Measurements from ENCODE around the gene PRR29. TPM values are rescaled to one million over a fixed set of nuclear protein-coding genes. Genes with fewer than 3 reads are reported as not detected.
"Not testable (repeated sequence)": the region's sequence is repeated elsewhere in the genome, so short reads cannot be mapped to it uniquely, and the experiment has no call there.

The PRR29 gene
- total RNA-seq, 2 experiments from 2014 or later = 1.0 to 1.5 TPM

- H3K27ac Mint-ChIP-seq = peak overlapping the region; percentile 12
- peaks cover 15% of the 10 kb centered on the region for H3K36me3 Mint-ChIP-seq (ENCODE audit: low read depth)
- ChIA-PET POLR2A (interaction anchor here (0.6 kb wide), 1 partner anchor 15 kb away, joined by 11 read pairs; the partner anchor contains the start of gene ICAM2), CTCF (interaction anchor here (1.0 to 2.5 kb wide), 4 partner anchors 11 to 277 kb away, joined by 3 to 13 read pairs (median 8); no protein-coding TSS in a partner anchor)
- H3K4me3 Mint-ChIP-seq = no peak overlapping the region
- DNase-seq = peak; percentile 2
- no peaks in the 10 kb centered on the region for H3K9me3 Mint-ChIP-seq (ENCODE audit: low read depth)
- H3K4me1 Mint-ChIP-seq = peaks cover 37% of the 10 kb centered on the region
- intact Hi-C loops (cut with DNase I, micrococcal nuclease) = no loop called here
- ATAC-seq = no peak
- H3K27me3 Mint-ChIP-seq = no peaks in the 10 kb centered on the region
These were observed 7.6 kb downstream of the PRR29 start for GRCh38 chr17:64005734-64006167.

GRCh38 chr17:64006361-64007088 lies 8.4 kb downstream of the PRR29 start:
- Mint-ChIP-seq H3K4me3 (no peak overlapping the region), H3K36me3 (ENCODE audit: low read depth) (peaks cover 20% of the 10 kb centered on the region), H3K27ac (peak overlapping the region; percentile 31), H3K4me1 (peaks cover 44% of the 10 kb centered on the region), H3K27me3 (no peaks in the 10 kb centered on the region), H3K9me3 (ENCODE audit: low read depth) (no peaks in the 10 kb centered on the region)
- DNase-seq (no peak), ATAC-seq (no peak)
- intact Hi-C loops (cut with DNase I, micrococcal nuclease) = no loop called here
- CTCF ChIA-PET = interaction anchor here (1.2 to 2.5 kb wide), 3 partner anchors 10 to 22 kb away, joined by 4 to 13 read pairs (median 11); partner anchors contain the start of gene ICAM2
- POLR2A ChIA-PET = interaction anchor here (0.6 kb wide), 1 partner anchor 11 kb away, joined by 4 read pairs; no protein-coding TSS in a partner anchor

DNA sequence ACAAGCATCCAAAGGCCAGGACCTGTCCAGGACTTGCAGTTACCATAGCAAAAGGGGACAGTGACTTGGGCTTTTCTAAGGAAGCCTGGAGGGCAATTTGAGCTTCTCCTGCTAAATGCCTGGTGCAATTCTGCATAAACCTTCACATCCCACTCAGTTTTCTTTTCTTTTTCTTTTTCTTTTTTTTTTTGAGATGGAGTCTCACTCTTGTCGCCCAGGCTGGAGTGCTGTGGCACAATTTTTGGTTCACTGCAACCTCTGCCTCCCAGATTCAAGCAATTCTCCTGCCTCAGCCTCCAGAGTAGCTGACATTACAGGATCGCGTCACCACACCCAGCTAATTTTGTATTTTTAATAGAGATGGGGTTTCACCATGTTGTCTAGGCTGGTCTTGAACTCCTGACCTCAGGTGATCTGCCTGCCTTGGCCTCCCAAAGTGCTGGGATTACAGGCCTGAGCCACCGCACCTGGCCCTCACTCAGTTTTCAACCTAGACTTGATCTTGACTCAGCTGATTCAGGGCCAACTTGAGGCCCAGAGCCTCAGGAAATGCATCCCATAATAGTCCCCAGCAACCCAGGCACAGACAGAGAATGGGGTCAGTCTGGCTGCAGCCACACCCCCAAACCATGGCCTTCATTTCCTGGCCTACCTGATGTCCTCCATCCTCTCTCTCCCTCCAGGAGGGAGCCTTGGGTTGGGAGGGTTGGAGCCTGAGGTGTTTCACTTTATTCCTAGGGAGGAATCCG lies 9.1 kb downstream of the PRR29 start:
- H3K9me3 Mint-ChIP-seq (ENCODE audit: low read depth); H3K4me3 Mint-ChIP-seq; intact Hi-C loops (cut with DNase I, micrococcal nuclease); ATAC-seq; DNase-seq; H3K27me3 Mint-ChIP-seq: not testable (repeated sequence)
- Mint-ChIP-seq H3K36me3 (ENCODE audit: low read depth) (peaks cover 25% of the 10 kb centered on the region), H3K27ac (peak overlapping the region; percentile 55), H3K4me1 (peaks cover 50% of the 10 kb centered on the region)
- CTCF ChIA-PET = interaction anchor here (0.5 to 2.5 kb wide), 5 partner anchors 9 to 23 kb away, joined by 3 to 13 read pairs (median 4); partner anchors contain the start of gene ICAM2
- POLR2A ChIA-PET = interaction anchor here (0.6 kb wide), 1 partner anchor 10 kb away, joined by 4 read pairs; no protein-coding TSS in a partner anchor

DNA sequence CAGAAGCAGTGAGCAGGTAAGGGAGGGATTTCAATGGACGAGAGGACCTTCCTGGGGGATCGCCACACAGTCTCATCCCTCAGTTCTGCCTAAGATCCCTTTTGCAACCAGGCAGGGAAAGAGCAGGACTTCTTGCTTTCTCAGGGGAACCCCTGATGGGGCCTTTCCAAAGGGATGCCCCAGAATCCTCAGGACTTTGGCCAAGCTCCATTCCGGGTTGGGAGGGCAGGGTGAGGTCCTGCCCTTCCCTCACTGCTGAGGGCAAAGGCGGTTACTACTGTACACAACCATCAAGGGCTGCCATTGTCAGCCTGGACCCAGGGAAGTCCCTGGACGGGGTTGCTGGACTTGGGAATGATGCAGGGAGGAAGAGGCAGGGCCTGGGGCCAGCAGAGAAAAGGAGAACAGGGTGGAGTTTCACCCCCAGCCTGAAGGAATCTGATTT lies 9.7 kb downstream of the PRR29 start:
- ChIA-PET POLR2A (no interaction called here), CTCF (no interaction called here)
- H3K27ac Mint-ChIP-seq = peak overlapping the region; percentile 55
- intact Hi-C loops (cut with DNase I, micrococcal nuclease) = no loop called here
- H3K9me3 Mint-ChIP-seq (ENCODE audit: low read depth) = no peaks in the 10 kb centered on the region
- peaks cover 26% of the 10 kb centered on the region for H3K36me3 Mint-ChIP-seq (ENCODE audit: low read depth)
- DNase-seq = no peak
- H3K4me3 Mint-ChIP-seq = no peak overlapping the region
- peaks cover 54% of the 10 kb centered on the region for H3K4me1 Mint-ChIP-seq
- no peak for ATAC-seq
- no peaks in the 10 kb centered on the region for H3K27me3 Mint-ChIP-seq

DNA sequence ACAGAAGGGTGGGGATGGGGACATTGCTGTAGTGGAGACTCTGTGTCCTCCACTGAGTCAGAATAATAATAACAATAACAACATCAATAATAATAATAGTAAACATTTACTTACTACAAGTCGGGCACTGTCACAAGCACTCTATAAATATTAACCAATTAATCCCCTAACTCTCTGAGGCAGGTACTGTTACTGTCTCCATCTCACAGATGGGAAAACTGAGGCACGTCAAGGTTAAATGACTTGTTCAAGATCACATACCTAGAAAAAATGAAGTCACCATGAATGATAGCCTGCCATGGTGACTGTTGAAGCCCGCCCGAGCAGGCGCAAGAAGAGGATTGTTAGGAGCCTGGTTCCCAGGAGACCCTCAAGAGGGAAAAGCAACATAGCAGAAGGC lies 10.2 kb downstream of the PRR29 start:
- DNase-seq (peak; percentile 0), ATAC-seq (no peak)
- peaks cover 26% of the 10 kb centered on the region for H3K36me3 Mint-ChIP-seq (ENCODE audit: low read depth)
- H3K4me3 Mint-ChIP-seq = no peak overlapping the region
- CTCF ChIA-PET = interaction anchor here (2.4 kb wide), 1 partner anchor 17 kb away, joined by 12 read pairs; no protein-coding TSS in a partner anchor
- peaks cover 58% of the 10 kb centered on the region for H3K4me1 Mint-ChIP-seq
- peak overlapping the region; percentile 51 for H3K27ac Mint-ChIP-seq
- POLR2A ChIA-PET = no interaction called here
- intact Hi-C loops (cut with DNase I, micrococcal nuclease) = no loop called here
- no peaks in the 10 kb centered on the region for H3K27me3 Mint-ChIP-seq
- no peaks in the 10 kb centered on the region for H3K9me3 Mint-ChIP-seq (ENCODE audit: low read depth)

DNA sequence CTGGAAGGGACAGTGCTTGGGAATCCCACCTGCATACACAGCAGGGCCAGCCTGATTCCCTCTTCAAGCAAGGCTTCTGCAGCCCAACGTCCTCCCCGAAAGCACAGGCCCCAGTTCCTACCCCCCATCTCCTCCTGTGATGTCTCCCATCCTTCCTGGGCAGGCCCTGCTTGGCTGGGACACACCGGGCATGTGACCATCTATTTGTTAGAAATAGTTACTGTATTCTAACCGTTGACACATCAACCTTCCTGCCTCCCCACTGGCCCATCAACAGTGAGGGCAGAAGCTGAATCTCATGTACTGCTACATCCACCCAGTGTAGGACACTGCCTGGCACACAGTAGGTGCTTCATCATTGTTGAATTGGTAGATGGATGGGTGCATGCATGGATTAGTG lies 10.7 kb downstream of the PRR29 start:
- no peak for ATAC-seq
- intact Hi-C loops (cut with DNase I, micrococcal nuclease) = no loop called here
- peaks cover 61% of the 10 kb centered on the region for H3K4me1 Mint-ChIP-seq
- peaks cover 23% of the 10 kb centered on the region for H3K36me3 Mint-ChIP-seq (ENCODE audit: low read depth)
- H3K9me3 Mint-ChIP-seq (ENCODE audit: low read depth) = no peaks in the 10 kb centered on the region
- H3K27ac Mint-ChIP-seq = peak overlapping the region; percentile 70
- DNase-seq = peak; percentile 3
- CTCF ChIA-PET = interaction anchor here (2.4 kb wide), 1 partner anchor 17 kb away, joined by 12 read pairs; no protein-coding TSS in a partner anchor
- POLR2A ChIA-PET = interaction anchor here (0.6 kb wide), 1 partner anchor 11 kb away, joined by 5 read pairs; the partner anchor contains the start of gene PRR29
- no peaks in the 10 kb centered on the region for H3K27me3 Mint-ChIP-seq
- no peak overlapping the region for H3K4me3 Mint-ChIP-seq

DNA sequence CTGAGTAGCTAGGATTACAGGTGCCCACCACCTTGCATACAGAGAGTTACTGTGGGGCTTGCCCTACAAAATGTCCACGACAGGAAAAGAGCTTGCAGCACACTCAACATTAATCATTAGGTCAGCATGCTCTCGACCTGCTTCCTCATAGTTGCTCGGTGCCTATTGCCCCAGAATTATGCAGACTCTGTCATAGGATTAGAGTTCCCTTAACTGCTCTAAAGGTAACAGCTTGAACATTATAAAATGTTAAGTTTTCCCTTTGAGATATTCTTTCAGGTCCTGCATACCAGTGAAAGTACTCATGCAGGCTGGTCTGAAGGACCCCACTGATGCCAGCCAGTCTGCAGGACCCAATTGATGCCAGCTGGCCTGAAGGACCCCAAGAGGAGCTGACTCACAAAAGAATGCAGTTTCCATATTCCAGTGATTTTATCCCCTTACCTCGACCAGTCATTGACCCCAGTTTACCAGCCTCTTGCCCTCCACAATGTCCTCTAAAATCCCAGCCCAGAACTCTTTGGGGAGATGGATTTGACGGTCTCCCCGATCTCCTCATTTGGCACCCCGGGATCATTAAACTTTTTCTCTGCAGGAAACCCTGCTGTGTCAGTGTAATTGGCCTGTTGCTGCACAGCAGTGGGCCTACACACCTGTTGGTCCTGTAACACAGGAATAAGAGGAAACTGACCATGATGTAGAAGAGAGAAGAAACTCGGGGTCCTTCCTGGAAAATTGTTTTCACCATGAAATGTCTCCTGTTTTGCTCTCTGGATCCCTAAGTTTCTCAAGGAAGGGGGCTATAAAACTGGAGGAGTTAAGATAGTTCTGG lies 11.6 kb downstream of the PRR29 start:
- intact Hi-C loops (cut with DNase I, micrococcal nuclease) = no loop called here
- ATAC-seq = no peak
- ChIA-PET CTCF (interaction anchor here (0.6 to 2.4 kb wide), 3 partner anchors 16 to 269 kb away, joined by 3 to 12 read pairs (median 3); no protein-coding TSS in a partner anchor), POLR2A (no interaction called here)
- peaks cover 23% of the 10 kb centered on the region for H3K36me3 Mint-ChIP-seq (ENCODE audit: low read depth)
- peak overlapping the region; percentile 70 for H3K27ac Mint-ChIP-seq
- no peaks in the 10 kb centered on the region for H3K27me3 Mint-ChIP-seq
- H3K4me3 Mint-ChIP-seq = no peak overlapping the region
- DNase-seq = no peak
- H3K9me3 Mint-ChIP-seq (ENCODE audit: low read depth) = no peaks in the 10 kb centered on the region
- H3K4me1 Mint-ChIP-seq = peaks cover 70% of the 10 kb centered on the region

GRCh38 chr17:64015447-64015846 lies 17.3 kb downstream of the PRR29 start:
- ATAC-seq = no peak
- ChIA-PET POLR2A (no interaction called here), CTCF (no interaction called here)
- Mint-ChIP-seq H3K4me3 (peak overlapping the region; percentile 49), H3K4me1 (peaks cover 67% of the 10 kb centered on the region), H3K36me3 (ENCODE audit: low read depth) (peaks cover 23% of the 10 kb centered on the region), H3K27ac (peak overlapping the region; percentile 95), H3K9me3 (ENCODE audit: low read depth) (no peaks in the 10 kb centered on the region), H3K27me3 (no peaks in the 10 kb centered on the region)
- intact Hi-C loops (cut with DNase I, micrococcal nuclease) = loop anchor here in 1 of 2 experiments (1.0 kb wide), 1 partner anchor 17 kb away; the partner anchor contains the start of gene PRR29
- no peak for DNase-seq

DNA sequence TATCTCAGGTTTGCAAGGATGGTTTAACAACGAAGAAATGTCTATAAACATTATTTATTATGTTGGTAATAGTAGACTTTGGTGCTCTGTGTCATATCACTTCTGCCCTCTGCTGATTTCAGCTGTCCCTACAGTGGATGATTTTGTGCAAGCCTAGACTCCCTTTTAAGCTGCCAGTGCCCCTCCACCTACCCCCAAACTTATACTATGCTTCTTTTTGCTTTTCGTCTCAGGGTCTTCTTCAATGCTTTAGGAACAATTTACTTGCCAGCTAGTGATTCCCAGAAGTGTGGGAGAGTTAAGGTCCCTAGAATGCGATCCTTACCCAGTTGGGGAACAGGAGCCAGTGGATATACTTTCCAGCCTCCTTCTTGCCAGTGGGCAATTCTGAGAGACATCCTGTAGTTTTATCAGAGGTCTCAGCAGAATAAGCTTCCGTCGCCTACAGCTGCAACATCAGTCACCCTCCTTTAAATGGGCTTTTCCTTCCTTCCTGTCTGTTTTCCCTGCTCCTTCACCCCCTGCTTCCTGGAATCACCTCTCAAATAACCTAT lies 18.2 kb downstream of the PRR29 start:
- no peak for DNase-seq
- POLR2A ChIA-PET = no interaction called here
- Mint-ChIP-seq H3K9me3 (ENCODE audit: low read depth) (no peaks in the 10 kb centered on the region), H3K4me3 (peak overlapping the region; percentile 84), H3K4me1 (peaks cover 66% of the 10 kb centered on the region), H3K27me3 (no peaks in the 10 kb centered on the region), H3K36me3 (ENCODE audit: low read depth) (peaks cover 18% of the 10 kb centered on the region), H3K27ac (peak overlapping the region; percentile 95)
- ATAC-seq = no peak
- CTCF ChIA-PET = interaction anchor here (0.5 to 5.5 kb wide), 20 partner anchors 10 to 223 kb away, joined by 3 to 97 read pairs (median 3); partner anchors contain the start of gene ERN1
- intact Hi-C loops (cut with DNase I, micrococcal nuclease) = no loop called here

- ChIA-PET POLR2A (no interaction called here), CTCF (interaction anchor here (0.5 to 5.5 kb wide), 23 partner anchors 11 to 222 kb away, joined by 3 to 97 read pairs (median 3); partner anchors contain the start of gene ERN1)
- DNase-seq = no peak
- Mint-ChIP-seq H3K27me3 (no peaks in the 10 kb centered on the region), H3K36me3 (ENCODE audit: low read depth) (peaks cover 13% of the 10 kb centered on the region), H3K27ac (peak overlapping the region; percentile 95), H3K9me3 (ENCODE audit: low read depth) (no peaks in the 10 kb centered on the region), H3K4me3 (peak overlapping the region; percentile 84), H3K4me1 (peaks cover 64% of the 10 kb centered on the region)
- ATAC-seq = no peak
- intact Hi-C loops (cut with DNase I, micrococcal nuclease) = no loop called here
These were observed 18.8 kb downstream of the PRR29 start for GRCh38 chr17:64016974-64017373.
